Activated CD4-positive, alpha-beta T cell treated with anti-CD3 and anti-CD28 coated beads, Interleukin-2, amount 10 ng/mL, durations not matched to agents 24 days and 14 days (primary cell): ENCODE measurements around the gene AP3S2. TPM values are rescaled to one million over a fixed set of nuclear protein-coding genes. Genes with fewer than 3 reads are reported as not detected.
"Not testable (repeated sequence)": the region's sequence is repeated elsewhere in the genome, so short reads cannot be mapped to it uniquely, and the experiment has no call there.

Source experiments
- DNase-seq: peaks from one replicate; pipeline ENCODE4 v3.0.0; 2022
- H3K27ac Mint-ChIP-seq: one replicate; pipeline ENCODE4 v1.8.0; 2022; ENCODE audit warnings: mild to moderate bottlenecking, mixed read lengths
- H3K27me3 Mint-ChIP-seq: one replicate; pipeline ENCODE4 v1.8.0; 2022; ENCODE audit warnings: mixed read lengths
- H3K36me3 Mint-ChIP-seq: one replicate; pipeline ENCODE4 v1.8.0; 2022; ENCODE audit warnings: low read depth, mild to moderate bottlenecking, mixed read lengths
- H3K4me1 Mint-ChIP-seq: one replicate; pipeline ENCODE4 v1.8.0; 2021; ENCODE audit warnings: mixed read lengths
- H3K4me3 Mint-ChIP-seq: one replicate; pipeline ENCODE4 v1.8.0; 2022; ENCODE audit warnings: mild to moderate bottlenecking, moderate library complexity, mixed read lengths
- H3K9me3 Mint-ChIP-seq: one replicate; pipeline ENCODE4 v1.8.0; 2021; ENCODE audit warnings: mixed read lengths
- intact Hi-C: fragments of 100-400 bp; cut with micrococcal nuclease; formaldehyde crosslinking; loops from one replicate; pipeline ENCODE4 v1.15.1; 2023
- total RNA-seq: library from RNA; stranded (reverse); gene quantifications from 2 replicates; pipeline ENCODE4 v1.2.3, GENCODE V29; 2022

The AP3S2 gene
- total RNA-seq, 1 donor from 2014 or later, result 20.6 TPM

GRCh38 chr15:89845305-89845893, 48.4 kb downstream of the AP3S2 start:
- H3K4me3 Mint-ChIP-seq, result no peak overlapping the region
- H3K4me1 Mint-ChIP-seq, result peaks cover 11% of the 10 kb centered on the region
- DNase-seq, result no peak
- no peaks in the 10 kb centered on the region for H3K27me3 Mint-ChIP-seq
- H3K27ac Mint-ChIP-seq, result no peak overlapping the region
- H3K36me3 Mint-ChIP-seq, result peaks cover 9% of the 10 kb centered on the region
- no peaks in the 10 kb centered on the region for H3K9me3 Mint-ChIP-seq
- intact Hi-C loops, result no loop called here

- Mint-ChIP-seq H3K4me1 (peaks cover 11% of the 10 kb centered on the region), H3K9me3 (no peaks in the 10 kb centered on the region), H3K36me3 (peaks cover 2% of the 10 kb centered on the region), H3K27me3 (no peaks in the 10 kb centered on the region), H3K27ac (no peak overlapping the region), H3K4me3 (no peak overlapping the region)
- intact Hi-C loops, result no loop called here
- DNase-seq, result no peak
Measured at GRCh38 chr15:89841962-89842361, 51.8 kb downstream of the AP3S2 start.

GRCh38 chr15:89841306-89841705, 52.5 kb downstream of the AP3S2 start:
- H3K9me3 Mint-ChIP-seq, result no peaks in the 10 kb centered on the region
- DNase-seq, result no peak
- H3K36me3 Mint-ChIP-seq, result peaks cover 7% of the 10 kb centered on the region
- H3K4me1 Mint-ChIP-seq, result peaks cover 11% of the 10 kb centered on the region
- no peak overlapping the region for H3K4me3 Mint-ChIP-seq
- no peaks in the 10 kb centered on the region for H3K27me3 Mint-ChIP-seq
- intact Hi-C loops, result no loop called here
- no peak overlapping the region for H3K27ac Mint-ChIP-seq

GRCh38 chr15:89839167-89839810, 54.5 kb downstream of the AP3S2 start:
- H3K27ac Mint-ChIP-seq, result no peak overlapping the region
- no peaks in the 10 kb centered on the region for H3K9me3 Mint-ChIP-seq

GRCh38 chr15:89837830-89838178, 56.0 kb downstream of the AP3S2 start:
- H3K27ac Mint-ChIP-seq, result no peak overlapping the region
- H3K27me3 Mint-ChIP-seq, result no peaks in the 10 kb centered on the region
- H3K36me3 Mint-ChIP-seq, result peaks cover 25% of the 10 kb centered on the region
- intact Hi-C loops, result no loop called here
- no peak for DNase-seq
- H3K9me3 Mint-ChIP-seq, result no peaks in the 10 kb centered on the region
- no peak overlapping the region for H3K4me3 Mint-ChIP-seq
- peaks cover 5% of the 10 kb centered on the region for H3K4me1 Mint-ChIP-seq

More at GRCh38 chr15:89839167-89839810, 54.5 kb downstream of the AP3S2 start:
- H3K27me3 Mint-ChIP-seq, result no peaks in the 10 kb centered on the region
- peaks cover 5% of the 10 kb centered on the region for H3K4me1 Mint-ChIP-seq
- DNase-seq, result no peak
- no peak overlapping the region for H3K4me3 Mint-ChIP-seq
- H3K36me3 Mint-ChIP-seq, result peaks cover 15% of the 10 kb centered on the region
- intact Hi-C loops, result no loop called here

- H3K27ac Mint-ChIP-seq, result no peak overlapping the region
- H3K4me1 Mint-ChIP-seq, result peaks cover 5% of the 10 kb centered on the region
- no peak overlapping the region for H3K4me3 Mint-ChIP-seq
- intact Hi-C loops, result no loop called here
- DNase-seq, result no peak
- H3K27me3 Mint-ChIP-seq, result no peaks in the 10 kb centered on the region
- H3K36me3 Mint-ChIP-seq, result peaks cover 25% of the 10 kb centered on the region
- no peaks in the 10 kb centered on the region for H3K9me3 Mint-ChIP-seq
Measured at GRCh38 chr15:89837134-89837829, 56.5 kb downstream of the AP3S2 start.

- Mint-ChIP-seq H3K27me3 (no peaks in the 10 kb centered on the region), H3K36me3 (peaks cover 25% of the 10 kb centered on the region), H3K4me1 (no peaks in the 10 kb centered on the region)
Measured at GRCh38 chr15:89836267-89837133, 57.3 kb downstream of the AP3S2 start.

GRCh38 chr15:89835176-89835564, 58.6 kb downstream of the AP3S2 start:
- H3K27me3 Mint-ChIP-seq, result no peaks in the 10 kb centered on the region
- no peak overlapping the region for H3K27ac Mint-ChIP-seq
- H3K9me3 Mint-ChIP-seq, result no peaks in the 10 kb centered on the region
- DNase-seq, result no peak
- no peak overlapping the region for H3K4me3 Mint-ChIP-seq
- peaks cover 2% of the 10 kb centered on the region for H3K4me1 Mint-ChIP-seq
- intact Hi-C loops, result no loop called here
- peaks cover 25% of the 10 kb centered on the region for H3K36me3 Mint-ChIP-seq

More at GRCh38 chr15:89836267-89837133, 57.3 kb downstream of the AP3S2 start:
- no peaks in the 10 kb centered on the region for H3K9me3 Mint-ChIP-seq
- H3K27ac Mint-ChIP-seq, result no peak overlapping the region
- intact Hi-C loops, result no loop called here
- H3K4me3 Mint-ChIP-seq, result no peak overlapping the region
- DNase-seq, result no peak

- H3K4me1 Mint-ChIP-seq, H3K27ac Mint-ChIP-seq, H3K4me3 Mint-ChIP-seq, H3K9me3 Mint-ChIP-seq, H3K27me3 Mint-ChIP-seq, DNase-seq, intact Hi-C loops: not testable (repeated sequence)
- H3K36me3 Mint-ChIP-seq, result peaks cover 22% of the 10 kb centered on the region
Measured at GRCh38 chr15:89834465-89835175, 59.2 kb downstream of the AP3S2 start.

- Mint-ChIP-seq H3K36me3 (peaks cover 22% of the 10 kb centered on the region), H3K4me3 (no peak overlapping the region), H3K27ac (no peak overlapping the region), H3K9me3 (no peaks in the 10 kb centered on the region), H3K4me1 (peaks cover 2% of the 10 kb centered on the region), H3K27me3 (no peaks in the 10 kb centered on the region)
- intact Hi-C loops, result no loop called here
- no peak for DNase-seq
Measured at GRCh38 chr15:89833966-89834365, 59.8 kb downstream of the AP3S2 start.

- peaks cover 17% of the 10 kb centered on the region for H3K36me3 Mint-ChIP-seq
- H3K4me3 Mint-ChIP-seq, result no peak overlapping the region
- intact Hi-C loops, result no loop called here
- H3K9me3 Mint-ChIP-seq, result no peaks in the 10 kb centered on the region
- no peak overlapping the region for H3K27ac Mint-ChIP-seq
- no peak for DNase-seq
- no peaks in the 10 kb centered on the region for H3K27me3 Mint-ChIP-seq
- peaks cover 2% of the 10 kb centered on the region for H3K4me1 Mint-ChIP-seq
Measured at GRCh38 chr15:89830639-89831038, 63.2 kb downstream of the AP3S2 start.

- no peak overlapping the region for H3K27ac Mint-ChIP-seq
- no peak overlapping the region for H3K4me3 Mint-ChIP-seq
- H3K4me1 Mint-ChIP-seq, result peaks cover 2% of the 10 kb centered on the region
- no peak for DNase-seq
- H3K27me3 Mint-ChIP-seq, result no peaks in the 10 kb centered on the region
- no peaks in the 10 kb centered on the region for H3K9me3 Mint-ChIP-seq
- H3K36me3 Mint-ChIP-seq, result peaks cover 12% of the 10 kb centered on the region
- intact Hi-C loops, result no loop called here
Measured at GRCh38 chr15:89829616-89830440, 64.0 kb downstream of the AP3S2 start.

GRCh38 chr15:89829161-89829560, 64.6 kb downstream of the AP3S2 start:
- Mint-ChIP-seq H3K36me3 (peaks cover 9% of the 10 kb centered on the region), H3K9me3 (no peaks in the 10 kb centered on the region), H3K4me3 (no peak overlapping the region), H3K27me3 (no peaks in the 10 kb centered on the region), H3K27ac (no peak overlapping the region), H3K4me1 (peaks cover 2% of the 10 kb centered on the region)
- DNase-seq, result no peak
- intact Hi-C loops, result no loop called here
